Liver (tissue), 9 donors: Measurements from ENCODE around the gene RASL10B. TPM values are rescaled to one million over a fixed set of nuclear protein-coding genes. Genes with fewer than 3 reads are reported as not detected.

Experiments used
- DNase-seq: peaks from one replicate; pipeline ENCODE4 v3.0.0-alpha.2; 2017; ENCODE audit warnings: low spot score
- H3K27ac ChIP-seq, 2 donors: one replicate each; pipeline ENCODE4 v1.7.0; 2013; ENCODE audit warnings: inconsistent platforms in 2 of 2, low read length in 2 of 2, control low read depth in 1 of 2, low read depth in 1 of 2, mild to moderate bottlenecking in 1 of 2
- H3K27me3 ChIP-seq, 4 donors: one replicate each; pipeline versions ENCODE4 v1.6.1 to v1.7.0; 2013; ENCODE audit warnings: low read length in 3 of 4, inconsistent platforms in 1 of 4, mild to moderate bottlenecking in 1 of 4, moderate library complexity in 1 of 4; ENCODE audit not compliant: control insufficient read depth in 4 of 4, insufficient read depth in 4 of 4
- H3K36me3 ChIP-seq, 4 donors: one replicate each; pipeline versions ENCODE4 v1.6.1 to v1.7.0; 2013; ENCODE audit warnings: low read length in 3 of 4, mild to moderate bottlenecking in 3 of 4, low read depth in 1 of 4, moderate library complexity in 1 of 4; ENCODE audit not compliant: control insufficient read depth in 4 of 4, insufficient read depth in 3 of 4
- H3K4me1 ChIP-seq, 4 donors: one replicate each; pipeline versions ENCODE4 v1.6.1 to v1.7.0; 2013; ENCODE audit warnings: low read length in 3 of 4, mild to moderate bottlenecking in 3 of 4, moderate library complexity in 1 of 4; ENCODE audit not compliant: control insufficient read depth in 4 of 4, insufficient read depth in 4 of 4
- H3K4me3 ChIP-seq, 3 donors: one replicate each; pipeline versions ENCODE4 v1.6.1 to v1.7.0; 2013; ENCODE audit warnings: low read length in 3 of 3, control low read depth in 1 of 3, low read depth in 1 of 3, mild to moderate bottlenecking in 1 of 3
- H3K9ac ChIP-seq, 2 donors: one replicate each; pipeline ENCODE4 v1.7.0; 2013; ENCODE audit warnings: low read length in 2 of 2, mild to moderate bottlenecking in 2 of 2, moderate library complexity in 2 of 2, control low read depth in 1 of 2, low read depth in 1 of 2
- H3K9me3 ChIP-seq, 4 donors: one replicate each; pipeline versions ENCODE4 v1.6.1 to v1.7.0; 2013; ENCODE audit warnings: low read length in 3 of 4; ENCODE audit not compliant: control insufficient read depth in 4 of 4
- ATF3 ChIP-seq: IDR thresholded peaks from 2 replicates; pipeline ENCODE4 v1.6.1; 2016; ENCODE audit warnings: antibody characterized with exemption
- CTCF ChIP-seq: fragments of 150-350 bp; IDR thresholded peaks from 2 replicates; pipeline ENCODE4 v1.5.1; 2017; ENCODE audit warnings: improper control_type of control experiment, low read depth, low read length; ENCODE audit not compliant: missing input control
- EGR1 ChIP-seq, 2 donors: IDR thresholded peaks; 2 replicates each; pipeline ENCODE4 v1.6.1; 2016 to 2018; ENCODE audit warnings: antibody characterized with exemption in 2 of 2, low read depth in 2 of 2
- FOXA1 ChIP-seq: IDR thresholded peaks from 2 replicates; pipeline ENCODE4 v1.6.1; 2016; ENCODE audit warnings: antibody characterized with exemption
- FOXA2 ChIP-seq: IDR thresholded peaks from 2 replicates; pipeline ENCODE4 v1.6.1; 2016; ENCODE audit warnings: antibody characterized with exemption
- GABPA ChIP-seq, 2 donors: IDR thresholded peaks in 1 of 2; conservative IDR thresholded peaks in 1 of 2; 2 replicates each; pipeline ENCODE4 v1.6.1; 2016; ENCODE audit warnings: antibody characterized with exemption in 2 of 2, mild to moderate bottlenecking in 1 of 2, moderate library complexity in 1 of 2
- HNF4A ChIP-seq, 2 donors: conservative IDR thresholded peaks; 2 replicates each; pipeline ENCODE4 v1.6.1; 2016; ENCODE audit warnings: antibody characterized with exemption in 2 of 2, mild to moderate bottlenecking in 2 of 2
- HNF4G ChIP-seq: IDR thresholded peaks from 2 replicates; pipeline ENCODE4 v1.6.1; 2016; ENCODE audit warnings: antibody characterized with exemption
- JUND ChIP-seq, 2 donors: IDR thresholded peaks; 2 replicates each; pipeline ENCODE4 v1.6.1; 2016; ENCODE audit warnings: antibody characterized with exemption in 2 of 2
- MAX ChIP-seq: IDR thresholded peaks from 2 replicates; pipeline ENCODE4 v1.6.1; 2016; ENCODE audit warnings: antibody characterized with exemption
- NR2F2 ChIP-seq: IDR thresholded peaks from 2 replicates; pipeline ENCODE4 v1.6.1; 2016; ENCODE audit warnings: antibody characterized with exemption
- RAD21 ChIP-seq, 2 donors: IDR thresholded peaks; 2 replicates each; pipeline ENCODE4 v1.6.1; 2016; ENCODE audit warnings: antibody characterized with exemption in 2 of 2, mild to moderate bottlenecking in 2 of 2
- REST ChIP-seq: IDR thresholded peaks from 2 replicates; pipeline ENCODE4 v1.6.1; 2016; ENCODE audit warnings: antibody characterized with exemption, mild to moderate bottlenecking
- RXRA ChIP-seq, 2 donors: IDR thresholded peaks; 2 replicates each; pipeline ENCODE4 v1.6.1; 2017 to 2018; ENCODE audit warnings: antibody characterized with exemption in 2 of 2, mild to moderate bottlenecking in 1 of 2
- SP1 ChIP-seq: IDR thresholded peaks from 2 replicates; pipeline ENCODE4 v1.6.1; 2018; ENCODE audit warnings: antibody characterized with exemption, mild to moderate bottlenecking
- TAF1 ChIP-seq: conservative IDR thresholded peaks from 2 replicates; pipeline ENCODE4 v1.6.1; 2016; ENCODE audit warnings: antibody characterized with exemption, mild to moderate bottlenecking
- YY1 ChIP-seq: IDR thresholded peaks from 2 replicates; pipeline ENCODE4 v1.6.1; 2016; ENCODE audit warnings: antibody characterized with exemption, mild to moderate bottlenecking
- ZBTB33 ChIP-seq: IDR thresholded peaks from 2 replicates; pipeline ENCODE4 v1.6.1; 2016; ENCODE audit warnings: antibody characterized with exemption
- WGBS: extraction: QIAGEN DNeasy Blood & Tissue Kit; methylation state at CpG from one replicate; pipeline ENCODE4 v1.1.7; 2013; 5-methylcytosine and 5-hydroxymethylcytosine counted together
- polyA plus RNA-seq, 2 donors: library from polyadenylated mRNA; stranded (reverse) in 1 of 2; unstranded in 1 of 2; fragments of 200-250 nt in 1 of 2; fragments of >200 nt in 1 of 2; fragmentation: Nextera tagmentation in 1 of 2; extraction: Ambion mirVana in 1 of 2; gene quantifications; one replicate each; pipeline versions ENCODE4 v1.2.1 to v1.2.3, GENCODE V29; 2013 to 2015
- total RNA-seq, 2 donors: library from RNA; depleted of rRNA; stranded (reverse); fragments of >200 nt; gene quantifications; one replicate each; pipeline ENCODE4 v1.2.3, GENCODE V29; 2014
- donor health status: healthy.
- donor health status: healthy.
- donor health status: healthy.
- donor health status: healthy.
- donor health status: healthy.

RASL10B gene
- total and polyA plus RNA-seq, 4 donors, result 0.42 to 3.8 (median 2.2) TPM

- Histone ChIP-seq H3K27ac (no peak overlapping the region), H3K9ac (no peak overlapping the region), H3K4me1 (peaks cover 0 to 2% (median 0%) of the 10 kb centered on the region in 4 donors), H3K9me3 (no peaks in the 10 kb centered on the region), H3K27me3 (no peaks in the 10 kb centered on the region), H3K36me3 (no peaks in the 10 kb centered on the region), H3K4me3 (no peak overlapping the region)
- TF ChIP-seq ZBTB33 (no peak), FOXA2 (no peak), CTCF (no peak), YY1 (no peak), FOXA1 (no peak), GABPA (IDR thresholded peaks at IDR 0.05 in 1 of 2, conservative IDR thresholded peaks at IDR 0.05 in 1 of 2) (no peak), HNF4A (conservative IDR thresholded peaks at IDR 0.05) (no peak), EGR1 (IDR thresholded peaks at IDR 0.05; ENCODE audit: low read depth in 2 of 2) (no peak)
- WGBS, result 59% methylated on average over 16 of the region's 16 CpGs
- no peak for DNase-seq
Measured at GRCh38 chr17:35752471-35752870, 21.0 kb downstream of the RASL10B start.

- Histone ChIP-seq H3K9me3 (no peaks in the 10 kb centered on the region), H3K4me3 (no peak within 1 kb of the TSS), H3K9ac (no peak within 1 kb of the TSS), H3K4me1 (no peaks in the 10 kb centered on the region), H3K36me3 (no peaks in the 10 kb centered on the region), H3K27me3 (no peaks in the 10 kb centered on the region), H3K27ac (no peak within 1 kb of the TSS)
- WGBS, result 71% methylated on average over 9 of the region's 9 CpGs
- DNase-seq, result no peak
- no peak for TF ChIP-seq ATF3
- no peak for TF ChIP-seq REST
- TF ChIP-seq JUND (IDR thresholded peaks at IDR 0.05), result no peak
- no peak for TF ChIP-seq YY1
- TF ChIP-seq HNF4G, result no peak
- no peak for TF ChIP-seq MAX
- TF ChIP-seq CTCF, result no peak
- TF ChIP-seq HNF4A (conservative IDR thresholded peaks at IDR 0.05), result no peak
- no peak for TF ChIP-seq RAD21 (IDR thresholded peaks at IDR 0.05)
- no peak for TF ChIP-seq TAF1
- no peak for TF ChIP-seq FOXA1
- TF ChIP-seq GABPA (IDR thresholded peaks at IDR 0.05 in 1 of 2, conservative IDR thresholded peaks at IDR 0.05 in 1 of 2), result no peak
- no peak for TF ChIP-seq FOXA2
- no peak for TF ChIP-seq ZBTB33
- TF ChIP-seq EGR1 (IDR thresholded peaks at IDR 0.05; ENCODE audit: low read depth in 2 of 2), result no peak
- no peak for TF ChIP-seq NR2F2
- no peak for TF ChIP-seq RXRA (IDR thresholded peaks at IDR 0.05)
- no peak for TF ChIP-seq SP1
Measured at GRCh38 chr17:35752945-35753764, 21.7 kb downstream of the RASL10B start, which contains the start of gene GAS2L2. GAS2L2 (minus strand) TSS chr17:35753239; CDS start chr17:35752850, 389 bp downstream.
